Measurements from ENCODE around the gene PTRH1.

PTRH1 gene

GRCh38 chr9:127753622-127754021 is 38.2 kb upstream of the PTRH1 start:
- H3K36me3 ChIP-seq (replicated peaks in 1 of 2; ENCODE audit: control insufficient read depth in 2 of 2, insufficient read depth in 2 of 2, low read length in 2 of 2): peaks cover 0 to 6% of the 10 kb centered on the region in 2 donors

GRCh38 chr9:127753148-127753547 is 37.7 kb upstream of the PTRH1 start:
- Histone ChIP-seq H3K14ac (ENCODE audit: low read length) (no peak overlapping the region), H3K18ac (ENCODE audit: low read length) (no peak overlapping the region), H2BK15ac (ENCODE audit: low read length) (no peak overlapping the region), H3K4me1 (ENCODE audit: control insufficient read depth in 2 of 2, insufficient read depth in 1 of 2, low read depth in 1 of 2, low read length in 2 of 2) (peaks cover 2 to 4% of the 10 kb centered on the region in 2 donors), H3K36me3 (replicated peaks in 1 of 2; ENCODE audit: control insufficient read depth in 2 of 2, insufficient read depth in 2 of 2, low read length in 2 of 2) (peaks cover 0 to 9% of the 10 kb centered on the region in 2 donors), H3K27me3 (ENCODE audit: control insufficient read depth in 3 of 3, insufficient read depth in 3 of 3, low read depth in 1 of 3, low read length in 3 of 3) (peaks cover 0 to 59% (median 3%) of the 10 kb centered on the region in 3 experiments), H2BK120ac (ENCODE audit: low read depth, low read length) (no peak overlapping the region), H2BK12ac (ENCODE audit: low read length) (no peak overlapping the region), H4K91ac (ENCODE audit: low read depth, low read length, poor library complexity) (no peak overlapping the region), H2BK5ac (ENCODE audit: low read length) (no peak overlapping the region), H3K23ac (ENCODE audit: low read depth, low read length, poor library complexity) (no peak overlapping the region), H3K4me2 (ENCODE audit: insufficient read depth, low read length, poor library complexity, severe bottlenecking) (no peak overlapping the region), H3K27ac (replicated peaks; ENCODE audit: low read length) (no peak overlapping the region), H3K9me3 (replicated peaks in 1 of 2; ENCODE audit: control insufficient read depth in 2 of 2, insufficient read depth in 1 of 2, low read depth in 1 of 2, low read length in 2 of 2) (no peaks in the 10 kb centered on the region), H3K4ac (ENCODE audit: low read length) (no peak overlapping the region), H3K4me3 (ENCODE audit: low read length in 2 of 2) (no peak overlapping the region), H4K8ac (ENCODE audit: low read depth, low read length) (no peak overlapping the region), H3K79me1 (ENCODE audit: low read depth, low read length) (peaks cover 1% of the 10 kb centered on the region), H2AFZ (ENCODE audit: low read length) (no peak overlapping the region), H3K9ac (ENCODE audit: low read depth, low read length, poor library complexity) (no peak overlapping the region), H2AK5ac (ENCODE audit: low read depth, low read length) (no peak overlapping the region)
- DNase-seq (ENCODE audit: low spot score): no peak
- no CpG with 5 or more reads among the region's 8 CpGs for WGBS, 2 donors (ENCODE audit: extremely low coverage in 2 of 2, insufficient read length in 2 of 2, insufficient replicate concordance in 1 of 2)

More at GRCh38 chr9:127753622-127754021, 38.2 kb upstream of the PTRH1 start:
- H2BK5ac ChIP-seq (ENCODE audit: low read length): no peak overlapping the region
- no peaks in the 10 kb centered on the region for H3K9me3 ChIP-seq (replicated peaks in 1 of 2; ENCODE audit: control insufficient read depth in 2 of 2, insufficient read depth in 1 of 2, low read depth in 1 of 2, low read length in 2 of 2)
- peaks cover under 1% of the 10 kb centered on the region for H3K79me1 ChIP-seq (ENCODE audit: low read depth, low read length)
- peaks cover 0 to 59% (median 3%) of the 10 kb centered on the region in 3 experiments for H3K27me3 ChIP-seq (ENCODE audit: control insufficient read depth in 3 of 3, insufficient read depth in 3 of 3, low read depth in 1 of 3, low read length in 3 of 3)
- no peak overlapping the region for H3K9ac ChIP-seq (ENCODE audit: low read depth, low read length, poor library complexity)
- no CpG with 5 or more reads among the region's 8 CpGs for WGBS, 2 donors (ENCODE audit: extremely low coverage in 2 of 2, insufficient read length in 2 of 2, insufficient replicate concordance in 1 of 2)
- peaks cover 2 to 4% of the 10 kb centered on the region in 2 donors for H3K4me1 ChIP-seq (ENCODE audit: control insufficient read depth in 2 of 2, insufficient read depth in 1 of 2, low read depth in 1 of 2, low read length in 2 of 2)
- H2BK12ac ChIP-seq (ENCODE audit: low read length): no peak overlapping the region
- no peak overlapping the region for H3K27ac ChIP-seq (replicated peaks; ENCODE audit: low read length)
- no peak overlapping the region for H3K23ac ChIP-seq (ENCODE audit: low read depth, low read length, poor library complexity)
- H3K4ac ChIP-seq (ENCODE audit: low read length): no peak overlapping the region
- DNase-seq (ENCODE audit: low spot score): no peak
- no peak overlapping the region for H3K4me2 ChIP-seq (ENCODE audit: insufficient read depth, low read length, poor library complexity, severe bottlenecking)
- no peak overlapping the region for H4K8ac ChIP-seq (ENCODE audit: low read depth, low read length)
- no peak overlapping the region for H3K14ac ChIP-seq (ENCODE audit: low read length)
- no peak overlapping the region for H2AFZ ChIP-seq (ENCODE audit: low read length)
- no peak overlapping the region for H2AK5ac ChIP-seq (ENCODE audit: low read depth, low read length)
- H3K18ac ChIP-seq (ENCODE audit: low read length): no peak overlapping the region
- H2BK120ac ChIP-seq (ENCODE audit: low read depth, low read length): no peak overlapping the region
- peak overlapping the region in 1 of 2 donors; percentile 38 for H3K4me3 ChIP-seq (ENCODE audit: low read length in 2 of 2)
- no peak overlapping the region for H4K91ac ChIP-seq (ENCODE audit: low read depth, low read length, poor library complexity)
- no peak overlapping the region for H2BK15ac ChIP-seq (ENCODE audit: low read length)

GRCh38 chr9:127751269-127752054 is 36.0 kb upstream of the PTRH1 start:
- Histone ChIP-seq H2BK12ac (ENCODE audit: low read length) (no peak overlapping the region), H2BK15ac (ENCODE audit: low read length) (no peak overlapping the region), H3K27ac (replicated peaks; ENCODE audit: low read length) (no peak overlapping the region), H2AK5ac (ENCODE audit: low read depth, low read length) (no peak overlapping the region), H3K9me3 (replicated peaks in 1 of 2; ENCODE audit: control insufficient read depth in 2 of 2, insufficient read depth in 1 of 2, low read depth in 1 of 2, low read length in 2 of 2) (no peaks in the 10 kb centered on the region), H3K4me3 (ENCODE audit: low read length in 2 of 2) (no peak overlapping the region), H3K4me2 (ENCODE audit: insufficient read depth, low read length, poor library complexity, severe bottlenecking) (no peak overlapping the region), H2AFZ (ENCODE audit: low read length) (no peak overlapping the region), H3K4ac (ENCODE audit: low read length) (no peak overlapping the region), H3K36me3 (replicated peaks in 1 of 2; ENCODE audit: control insufficient read depth in 2 of 2, insufficient read depth in 2 of 2, low read length in 2 of 2) (peaks cover 0 to 12% of the 10 kb centered on the region in 2 donors), H3K14ac (ENCODE audit: low read length) (no peak overlapping the region), H4K91ac (ENCODE audit: low read depth, low read length, poor library complexity) (no peak overlapping the region), H4K8ac (ENCODE audit: low read depth, low read length) (no peak overlapping the region), H3K9ac (ENCODE audit: low read depth, low read length, poor library complexity) (no peak overlapping the region), H3K4me1 (ENCODE audit: control insufficient read depth in 2 of 2, insufficient read depth in 1 of 2, low read depth in 1 of 2, low read length in 2 of 2) (peaks cover 2 to 4% of the 10 kb centered on the region in 2 donors), H3K79me1 (ENCODE audit: low read depth, low read length) (peaks cover 1% of the 10 kb centered on the region), H3K27me3 (ENCODE audit: control insufficient read depth in 3 of 3, insufficient read depth in 3 of 3, low read depth in 1 of 3, low read length in 3 of 3) (peaks cover 0 to 63% (median 3%) of the 10 kb centered on the region in 3 experiments), H2BK120ac (ENCODE audit: low read depth, low read length) (no peak overlapping the region), H2BK5ac (ENCODE audit: low read length) (no peak overlapping the region), H3K18ac (ENCODE audit: low read length) (no peak overlapping the region), H3K23ac (ENCODE audit: low read depth, low read length, poor library complexity) (no peak overlapping the region)
- no CpG with 5 or more reads among the region's 10 CpGs for WGBS, 2 donors (ENCODE audit: extremely low coverage in 2 of 2, insufficient read length in 2 of 2, insufficient replicate concordance in 1 of 2)
- DNase-seq (ENCODE audit: low spot score): no peak

GRCh38 chr9:127749090-127749787 is 33.8 kb upstream of the PTRH1 start:
- WGBS, 2 donors (ENCODE audit: extremely low coverage in 2 of 2, insufficient read length in 2 of 2, insufficient replicate concordance in 1 of 2): no CpG with 5 or more reads among the region's 26 CpGs
- Histone ChIP-seq H4K91ac (ENCODE audit: low read depth, low read length, poor library complexity) (no peak overlapping the region), H2BK120ac (ENCODE audit: low read depth, low read length) (no peak overlapping the region), H3K36me3 (replicated peaks in 1 of 2; ENCODE audit: control insufficient read depth in 2 of 2, insufficient read depth in 2 of 2, low read length in 2 of 2) (peaks cover 0 to 16% of the 10 kb centered on the region in 2 donors), H3K4ac (ENCODE audit: low read length) (no peak overlapping the region), H3K79me1 (ENCODE audit: low read depth, low read length) (peaks cover 1% of the 10 kb centered on the region), H2BK5ac (ENCODE audit: low read length) (no peak overlapping the region), H3K23ac (ENCODE audit: low read depth, low read length, poor library complexity) (peak overlapping the region; percentile 75), H3K9ac (ENCODE audit: low read depth, low read length, poor library complexity) (no peak overlapping the region), H3K9me3 (replicated peaks in 1 of 2; ENCODE audit: control insufficient read depth in 2 of 2, insufficient read depth in 1 of 2, low read depth in 1 of 2, low read length in 2 of 2) (no peaks in the 10 kb centered on the region), H3K18ac (ENCODE audit: low read length) (no peak overlapping the region), H3K14ac (ENCODE audit: low read length) (no peak overlapping the region), H3K4me2 (ENCODE audit: insufficient read depth, low read length, poor library complexity, severe bottlenecking) (no peak overlapping the region), H2AK5ac (ENCODE audit: low read depth, low read length) (peak overlapping the region; percentile 34), H2BK12ac (ENCODE audit: low read length) (no peak overlapping the region), H3K4me1 (ENCODE audit: control insufficient read depth in 2 of 2, insufficient read depth in 1 of 2, low read depth in 1 of 2, low read length in 2 of 2) (peaks cover 0 to under 1% of the 10 kb centered on the region in 2 donors), H4K8ac (ENCODE audit: low read depth, low read length) (no peak overlapping the region), H3K27me3 (ENCODE audit: control insufficient read depth in 3 of 3, insufficient read depth in 3 of 3, low read depth in 1 of 3, low read length in 3 of 3) (peaks cover 0 to 55% (median 0%) of the 10 kb centered on the region in 3 experiments), H3K4me3 (ENCODE audit: low read length in 2 of 2) (no peak overlapping the region), H2BK15ac (ENCODE audit: low read length) (no peak overlapping the region), H3K27ac (replicated peaks; ENCODE audit: low read length) (no peak overlapping the region), H2AFZ (ENCODE audit: low read length) (no peak overlapping the region)
- no peak for DNase-seq (ENCODE audit: low spot score)

All from neuronal stem cell (in vitro differentiated cells).